ENCODE results near the gene ZNF516. TPM values are rescaled to one million over a fixed set of nuclear protein-coding genes. Genes with fewer than 3 reads are reported as not detected.
A peak's percentile ranks its signal among the peaks of the same experiment; 100 is the strongest.

The ZNF516 gene
- total RNA-seq, 3 donors from 2014 or later (not counting 1 experiment from before 2014, with no cell fraction given) = 49.1 to 60.0 (median 52.4) TPM

GRCh38 chr18:76445741-76446232, 49.3 kb downstream of the ZNF516 start:
- no peaks in the 10 kb centered on the region for H3K36me3 Mint-ChIP-seq
- H3K9me3 Mint-ChIP-seq = no peaks in the 10 kb centered on the region
- H3K27me3 Mint-ChIP-seq (ENCODE audit: low read depth in 2 of 2) = no peaks in the 10 kb centered on the region
- Histone ChIP-seq H3K27ac (ENCODE audit: low read length) (no peak overlapping the region), H3K4me1 (ENCODE audit: control insufficient read depth, insufficient read depth, low read length) (peaks cover 18% of the 10 kb centered on the region), H3K27me3 (ENCODE audit: control insufficient read depth, insufficient read depth, low read length) (no peaks in the 10 kb centered on the region), H3K36me3 (ENCODE audit: control insufficient read depth, insufficient read depth, low read length) (peaks cover 6% of the 10 kb centered on the region), H3K9me3 (ENCODE audit: control insufficient read depth, insufficient read depth, low read length) (no peaks in the 10 kb centered on the region), H3K4me3 (ENCODE audit: low read length) (no peak overlapping the region)
- TF ChIP-seq CTCF (IDR thresholded peaks at IDR 0.05) = no peak
- H3K4me1 Mint-ChIP-seq = peaks cover 72 to 76% of the 10 kb centered on the region in 2 donors
- intact Hi-C loops (cut with micrococcal nuclease) = no loop called here
- whole genome bisulfite sequencing (ENCODE audit: insufficient coverage) = 81% methylated on average over 11 of the region's 11 CpGs
- H3K4me3 Mint-ChIP-seq = no peak overlapping the region
- DNase-seq = no peak
- ATAC-seq = no peak
- peak overlapping the region; percentile 81 to 92 for H3K27ac Mint-ChIP-seq

DNA sequence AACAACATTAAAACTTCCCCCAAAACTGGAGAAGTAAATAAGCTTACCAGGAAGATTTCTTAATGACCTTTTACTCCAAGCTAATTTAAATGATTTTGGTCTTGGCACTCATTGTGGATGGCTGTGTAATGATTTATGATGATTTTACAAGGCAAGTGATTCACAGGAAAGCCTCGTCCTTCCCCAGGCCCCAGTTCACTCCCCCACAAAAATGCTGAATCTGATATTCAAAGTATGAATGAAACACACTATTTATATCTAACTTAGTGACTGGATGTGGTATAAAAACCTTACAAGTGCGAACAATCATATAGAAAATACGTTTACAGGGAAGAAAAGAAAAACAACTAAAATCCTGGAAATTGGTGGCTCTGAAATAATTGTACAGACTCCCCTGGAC, 49.8 kb downstream of the ZNF516 start:
- intact Hi-C loops (cut with micrococcal nuclease) = no loop called here
- Mint-ChIP-seq H3K36me3 (no peaks in the 10 kb centered on the region), H3K9me3 (no peaks in the 10 kb centered on the region), H3K27ac (peak overlapping the region; percentile 81 to 92), H3K4me1 (peaks cover 67 to 74% of the 10 kb centered on the region in 2 donors), H3K4me3 (peak overlapping the region; percentile 31), H3K27me3 (ENCODE audit: low read depth in 2 of 2) (no peaks in the 10 kb centered on the region)
- peaks cover 16% of the 10 kb centered on the region for H3K4me1 ChIP-seq (ENCODE audit: control insufficient read depth, insufficient read depth, low read length)
- ATAC-seq (no peak), DNase-seq (no peak)
- no peak overlapping the region for H3K27ac ChIP-seq (ENCODE audit: low read length)
- no peaks in the 10 kb centered on the region for H3K9me3 ChIP-seq (ENCODE audit: control insufficient read depth, insufficient read depth, low read length)
- H3K27me3 ChIP-seq (ENCODE audit: control insufficient read depth, insufficient read depth, low read length) = no peaks in the 10 kb centered on the region
- H3K36me3 ChIP-seq (ENCODE audit: control insufficient read depth, insufficient read depth, low read length) = peaks cover 9% of the 10 kb centered on the region
- no peak overlapping the region for H3K4me3 ChIP-seq (ENCODE audit: low read length)
- TF ChIP-seq CTCF (IDR thresholded peaks at IDR 0.05) = no peak
- WGBS (ENCODE audit: insufficient coverage) = 69% methylated on average over 2 of the region's 3 CpGs

GRCh38 chr18:76444446-76445105, 50.5 kb downstream of the ZNF516 start:
- Mint-ChIP-seq H3K9me3 (no peaks in the 10 kb centered on the region), H3K4me3 (no peak overlapping the region), H3K27ac (peak overlapping the region; percentile 81 to 92), H3K27me3 (ENCODE audit: low read depth in 2 of 2) (no peaks in the 10 kb centered on the region), H3K36me3 (no peaks in the 10 kb centered on the region), H3K4me1 (peaks cover 60 to 68% of the 10 kb centered on the region in 2 donors)
- H3K4me3 ChIP-seq (ENCODE audit: low read length) = no peak overlapping the region
- ATAC-seq (no peak), DNase-seq (no peak)
- H3K27me3 ChIP-seq (ENCODE audit: control insufficient read depth, insufficient read depth, low read length) = no peaks in the 10 kb centered on the region
- H3K4me1 ChIP-seq (ENCODE audit: control insufficient read depth, insufficient read depth, low read length) = peaks cover 15% of the 10 kb centered on the region
- H3K9me3 ChIP-seq (ENCODE audit: control insufficient read depth, insufficient read depth, low read length) = no peaks in the 10 kb centered on the region
- no peak overlapping the region for H3K27ac ChIP-seq (ENCODE audit: low read length)
- intact Hi-C loops (cut with micrococcal nuclease) = no loop called here
- H3K36me3 ChIP-seq (ENCODE audit: control insufficient read depth, insufficient read depth, low read length) = peaks cover 11% of the 10 kb centered on the region
- TF ChIP-seq CTCF (IDR thresholded peaks at IDR 0.05) = no peak
- 92% methylated on average over 13 of the region's 13 CpGs for WGBS (ENCODE audit: insufficient coverage)
